GM12878 (cell line): ENCODE data around the gene TGFBR1. TPM values are rescaled to one million over a fixed set of nuclear protein-coding genes. Genes with fewer than 3 reads are reported as not detected.

ENCODE experiments used
- ATAC-seq: fragments of 200-7000 bp; cut with Tn5 transposase; 3 replicates; pipeline ENCODE4 v1.9.1; 2020; ENCODE audit warnings: mild to moderate bottlenecking, moderate library complexity
- BruUV-seq: library from RNA; stranded (reverse); fragments of 400-500 nt; replicated peaks from 2 replicates; lab custom pipeline; 2021; lab: Mats Ljungman, UMichigan
- CTCF ChIA-PET: fragments of 300-600 bp; sonication (Branson Sonifier 250); formaldehyde crosslinking; extraction: SDS; loops from one replicate; lab custom pipeline; 2021; ENCODE audit warnings: inconsistent platforms; lab: Yijun Ruan, JAX
- POLR2A ChIA-PET: fragments of 350-600 bp; formaldehyde crosslinking; extraction: SDS; loops from one replicate; lab custom pipeline; 2021; ENCODE audit warnings: inconsistent platforms; lab: Charles Lee
- RAD21 ChIA-PET: fragments of 300-600 bp; sonication (Branson Sonifier 250); formaldehyde crosslinking; loops from one replicate; lab custom pipeline; 2023; ENCODE audit warnings: antibody characterized with exemption; ENCODE audit not compliant: unreplicated experiment; lab: Charles Lee
- SMC1A ChIA-PET: fragments of 300-600 bp; sonication (Branson Sonifier 250); formaldehyde crosslinking; loops from one replicate; lab custom pipeline; 2023; ENCODE audit not compliant: unreplicated experiment, uncharacterized antibody; lab: Charles Lee
- DNase-seq: peaks from one replicate; pipeline ENCODE4 v3.0.0-alpha.2; 2011; ENCODE audit warnings: low read depth, low spot score
- FAIRE-seq: peaks from 3 replicates; lab custom pipeline; 2011; peaks lifted over from hg19 to GRCh38; lab: Jason Lieb, UNC
- H2AFZ ChIP-seq: 2 replicates; pipeline ENCODE4 v1.6.0; 2011; ENCODE audit warnings: low read depth, low read length, control low read depth; ENCODE audit not compliant: control insufficient read depth
- H3K27ac ChIP-seq: 2 replicates; pipeline ENCODE4 v1.5.1; 2011; ENCODE audit warnings: control low read depth; ENCODE audit not compliant: control insufficient read depth, insufficient read depth
- H3K27me3 ChIP-seq, 2 experiments: replicated peaks in 1 of 2; 2 replicates each; pipeline versions ENCODE4 v1.6.0 to v1.6.1; 2011; ENCODE audit warnings: low read length in 1 of 2; ENCODE audit not compliant: control insufficient read depth in 2 of 2, insufficient read depth in 2 of 2
- H3K36me3 ChIP-seq, 2 experiments: 2 replicates each; pipeline ENCODE4 v1.5.1; 2011; ENCODE audit warnings: low read length in 1 of 2; ENCODE audit not compliant: control insufficient read depth in 2 of 2, insufficient read depth in 2 of 2
- H3K4me1 ChIP-seq: 2 replicates; pipeline ENCODE4 v1.6.1; 2011; ENCODE audit warnings: mild to moderate bottlenecking, low read length, moderate library complexity, mixed read lengths; ENCODE audit not compliant: control insufficient read depth, insufficient read depth
- H3K4me2 ChIP-seq: 2 replicates; pipeline ENCODE4 v1.6.0; 2011; ENCODE audit warnings: control low read depth; ENCODE audit not compliant: control insufficient read depth, insufficient read depth
- H3K4me3 ChIP-seq: fragments of 200-600 bp; sonication (generic); 2 replicates; pipeline ENCODE4 v1.5.1; 2016
- H3K79me2 ChIP-seq: 2 replicates; pipeline ENCODE4 v1.6.0; 2011; ENCODE audit warnings: low read length; ENCODE audit not compliant: control insufficient read depth, insufficient read depth
- H3K9ac ChIP-seq: 2 replicates; pipeline ENCODE4 v1.8.0; 2011; ENCODE audit warnings: low read length, control low read depth, mixed read lengths; ENCODE audit not compliant: control insufficient read depth, insufficient read depth
- H3K9me3 ChIP-seq: replicated peaks from 3 replicates; pipeline ENCODE4 v1.5.1; 2011; ENCODE audit warnings: mild to moderate bottlenecking, low read length; ENCODE audit not compliant: control insufficient read depth, insufficient read depth
- H4K20me1 ChIP-seq: 2 replicates; pipeline ENCODE4 v1.6.0; 2011; ENCODE audit not compliant: control insufficient read depth, insufficient read depth
- CBX3 ChIP-seq: fragments of 200-600 bp; sonication (generic); IDR thresholded peaks from 2 replicates; pipeline ENCODE4 v1.6.1; 2016; ENCODE audit warnings: low read depth, borderline replicate concordance
- CREM ChIP-seq: IDR thresholded peaks from 2 replicates; pipeline ENCODE4 v1.6.1; 2014; ENCODE audit warnings: antibody characterized with exemption, low read depth
- LARP7 ChIP-seq: fragments of 450-650 bp; IDR thresholded peaks from 2 replicates; pipeline ENCODE4 v1.6.1; 2017; ENCODE audit warnings: mild to moderate bottlenecking
- MYB ChIP-seq: fragments of 150-350 bp; IDR thresholded peaks from 2 replicates; pipeline ENCODE4 v1.6.1; 2014; ENCODE audit warnings: mild to moderate bottlenecking, low read depth, low read length, borderline replicate concordance
- PAX5 ChIP-seq: IDR thresholded peaks from 2 replicates; pipeline ENCODE4 v1.6.1; 2011; ENCODE audit warnings: low read depth, low read length, borderline replicate concordance
- SIN3A ChIP-seq: IDR thresholded peaks from 2 replicates; pipeline ENCODE4 v1.6.1; 2012; ENCODE audit warnings: low read depth, low read length, improper control_type of control experiment
- SRF ChIP-seq, 2 experiments: IDR thresholded peaks; 2 replicates each; pipeline ENCODE4 v1.6.1; 2011; ENCODE audit warnings: low read depth in 2 of 2, low read length in 2 of 2, mild to moderate bottlenecking in 1 of 2, moderate library complexity in 1 of 2
- SUPT20H ChIP-seq: IDR thresholded peaks from 2 replicates; pipeline ENCODE4 v1.6.1; 2011; ENCODE audit warnings: low read depth, mild to moderate bottlenecking, low read length, moderate library complexity, borderline replicate concordance; ENCODE audit not compliant: control insufficient read depth
- WGBS: methylation state at CpG from one replicate; pipeline ENCODE4 v1.1.6; 2016; ENCODE audit warnings: low lambda C conversion rate; ENCODE audit not compliant: insufficient replicate concordance, insufficient coverage; ENCODE audit errors: missing lambda C conversion rate; 5-methylcytosine and 5-hydroxymethylcytosine counted together
- in situ Hi-C: fragments of 300-500 bp; cut with MboI; formaldehyde crosslinking; loops from 9 replicates; pipeline ENCODE4 v1.14.3; 2018; ENCODE audit warnings: mixed read lengths
- intact Hi-C: fragments of 100-400 bp; cut with micrococcal nuclease; formaldehyde crosslinking; loops from one replicate; pipeline ENCODE4 v1.14.2; 2022; ENCODE audit not compliant: unreplicated experiment
- polyA plus RNA-seq, 11 experiments: library from polyadenylated mRNA; depleted of rRNA in 4 of 11; unstranded in 6 of 11; stranded (reverse) in 5 of 11; fragments of >200 nt; fragmentation: Nextera tagmentation in 4 of 11; fragmentation: Illumina TruSeq in 1 of 11; extraction: Ambion mirVana in 4 of 11; extraction: Trizol in 1 of 11; gene quantifications; 1 replicate in 1 of 11; 2 replicates in 10 of 11; pipeline versions ENCODE4 v1.2.1 to v1.2.3, GENCODE V29; 2011 to 2016; ENCODE audit warnings: inconsistent platforms in 2 of 11, missing spikeins in 2 of 11, low read depth in 1 of 11
- total RNA-seq, 4 experiments: library from RNA; depleted of rRNA in 3 of 4; stranded (reverse); fragments of >200 nt in 3 of 4; fragmentation: Illumina TruSeq in 1 of 4; extraction: Trizol in 1 of 4; gene quantifications; 2 replicates each; pipeline versions ENCODE4 v1.2.1 to v1.2.3, GENCODE V29; 2013 to 2021
- TF ChIP-seq, protein P1 (sequence below): fragments of 150-350 bp; IDR thresholded peaks from 2 replicates; pipeline ENCODE4 v1.6.1; 2014; ENCODE audit warnings: mild to moderate bottlenecking, low read depth, low read length
- TF ChIP-seq, protein P2 (sequence below): fragments of 450-650 bp; IDR thresholded peaks from 2 replicates; pipeline ENCODE4 v1.6.1; 2017; ENCODE audit warnings: antibody characterized with exemption, mild to moderate bottlenecking, moderate library complexity
- TF ChIP-seq, protein P3 (sequence below): IDR thresholded peaks from 2 replicates; pipeline ENCODE4 v1.6.1; 2012; ENCODE audit warnings: low read depth, low read length, improper control_type of control experiment
- TF ChIP-seq, protein P4 (sequence below): fragments of 450-650 bp; IDR thresholded peaks from 2 replicates; pipeline ENCODE4 v1.6.1; 2017; ENCODE audit warnings: mild to moderate bottlenecking, moderate library complexity
- TF ChIP-seq, protein P5 (sequence below): fragments of 450-650 bp; IDR thresholded peaks from 2 replicates; pipeline ENCODE4 v1.6.1; 2017; ENCODE audit warnings: borderline replicate concordance

Gene TGFBR1
- total and polyA plus RNA-seq, 10 of the 15 experiments (the other 5 are each of a cell fraction or from before 2014, with no cell fraction given) = 2.9 to 27.2 (median 16.6) TPM

DNA sequence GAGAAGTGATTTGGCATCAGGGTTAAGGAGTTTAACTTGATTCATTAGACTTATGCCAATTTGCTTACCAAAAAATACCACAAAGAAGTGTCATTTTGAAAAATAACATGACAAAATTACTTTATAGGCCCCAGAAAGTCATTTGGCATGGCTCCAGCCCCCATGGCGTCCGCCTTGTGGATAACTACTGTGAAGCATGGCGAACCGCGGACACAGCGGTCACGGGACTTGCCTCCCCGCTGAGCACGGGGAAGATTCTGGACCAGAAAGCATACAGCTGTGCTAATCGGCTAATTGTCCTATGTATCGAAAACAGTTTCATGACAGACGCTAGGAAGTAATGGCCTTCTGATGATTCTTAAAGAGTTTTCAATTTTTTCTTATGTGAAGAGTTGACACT, 35.4 kb upstream of the TGFBR1 start:
- H3K79me2 ChIP-seq = no peaks in the 10 kb centered on the region
- H3K9ac ChIP-seq = no peak overlapping the region
- no peaks in the 10 kb centered on the region; the same call in 1 of the 2 replicates for H3K4me1 ChIP-seq
- intact Hi-C loops (no loop called here), in situ Hi-C loops (no loop called here)
- H3K36me3 ChIP-seq = no peaks in the 10 kb centered on the region
- FAIRE-seq (no peak), ATAC-seq (no peak), DNase-seq (no peak)
- BruUV-seq = no TSS peak
- ChIA-PET POLR2A (no interaction called here), SMC1A (no interaction called here), RAD21 (no interaction called here), CTCF (no interaction called here)
- H4K20me1 ChIP-seq = no peaks in the 10 kb centered on the region
- H2AFZ ChIP-seq = no peak overlapping the region; the same call in 1 of the 2 replicates
- no peaks in the 10 kb centered on the region for H3K9me3 ChIP-seq
- H3K4me3 ChIP-seq = no peak overlapping the region
- 93% methylated on average over 12 of the region's 12 CpGs for WGBS
- H3K27ac ChIP-seq = no peak overlapping the region
- H3K27me3 ChIP-seq = no peaks in the 10 kb centered on the region
- TF ChIP-seq CBX3 (no peak), LARP7 (no peak), SRF (IDR thresholded peaks at IDR 0.05; ENCODE audit: low read depth in 2 of 2, low read length in 2 of 2) (no peak), PAX5 (no peak), CREM (no peak), SIN3A (no peak), MYB (no peak), SUPT20H (no peak)
- TF ChIP-seq, protein P1, sequence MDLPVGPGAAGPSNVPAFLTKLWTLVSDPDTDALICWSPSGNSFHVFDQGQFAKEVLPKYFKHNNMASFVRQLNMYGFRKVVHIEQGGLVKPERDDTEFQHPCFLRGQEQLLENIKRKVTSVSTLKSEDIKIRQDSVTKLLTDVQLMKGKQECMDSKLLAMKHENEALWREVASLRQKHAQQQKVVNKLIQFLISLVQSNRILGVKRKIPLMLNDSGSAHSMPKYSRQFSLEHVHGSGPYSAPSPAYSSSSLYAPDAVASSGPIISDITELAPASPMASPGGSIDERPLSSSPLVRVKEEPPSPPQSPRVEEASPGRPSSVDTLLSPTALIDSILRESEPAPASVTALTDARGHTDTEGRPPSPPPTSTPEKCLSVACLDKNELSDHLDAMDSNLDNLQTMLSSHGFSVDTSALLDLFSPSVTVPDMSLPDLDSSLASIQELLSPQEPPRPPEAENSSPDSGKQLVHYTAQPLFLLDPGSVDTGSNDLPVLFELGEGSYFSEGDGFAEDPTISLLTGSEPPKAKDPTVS = no peak
- TF ChIP-seq, protein P2, sequence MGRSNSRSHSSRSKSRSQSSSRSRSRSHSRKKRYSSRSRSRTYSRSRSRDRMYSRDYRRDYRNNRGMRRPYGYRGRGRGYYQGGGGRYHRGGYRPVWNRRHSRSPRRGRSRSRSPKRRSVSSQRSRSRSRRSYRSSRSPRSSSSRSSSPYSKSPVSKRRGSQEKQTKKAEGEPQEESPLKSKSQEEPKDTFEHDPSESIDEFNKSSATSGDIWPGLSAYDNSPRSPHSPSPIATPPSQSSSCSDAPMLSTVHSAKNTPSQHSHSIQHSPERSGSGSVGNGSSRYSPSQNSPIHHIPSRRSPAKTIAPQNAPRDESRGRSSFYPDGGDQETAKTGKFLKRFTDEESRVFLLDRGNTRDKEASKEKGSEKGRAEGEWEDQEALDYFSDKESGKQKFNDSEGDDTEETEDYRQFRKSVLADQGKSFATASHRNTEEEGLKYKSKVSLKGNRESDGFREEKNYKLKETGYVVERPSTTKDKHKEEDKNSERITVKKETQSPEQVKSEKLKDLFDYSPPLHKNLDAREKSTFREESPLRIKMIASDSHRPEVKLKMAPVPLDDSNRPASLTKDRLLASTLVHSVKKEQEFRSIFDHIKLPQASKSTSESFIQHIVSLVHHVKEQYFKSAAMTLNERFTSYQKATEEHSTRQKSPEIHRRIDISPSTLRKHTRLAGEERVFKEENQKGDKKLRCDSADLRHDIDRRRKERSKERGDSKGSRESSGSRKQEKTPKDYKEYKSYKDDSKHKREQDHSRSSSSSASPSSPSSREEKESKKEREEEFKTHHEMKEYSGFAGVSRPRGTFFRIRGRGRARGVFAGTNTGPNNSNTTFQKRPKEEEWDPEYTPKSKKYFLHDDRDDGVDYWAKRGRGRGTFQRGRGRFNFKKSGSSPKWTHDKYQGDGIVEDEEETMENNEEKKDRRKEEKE = no peak
- TF ChIP-seq, protein P3, sequence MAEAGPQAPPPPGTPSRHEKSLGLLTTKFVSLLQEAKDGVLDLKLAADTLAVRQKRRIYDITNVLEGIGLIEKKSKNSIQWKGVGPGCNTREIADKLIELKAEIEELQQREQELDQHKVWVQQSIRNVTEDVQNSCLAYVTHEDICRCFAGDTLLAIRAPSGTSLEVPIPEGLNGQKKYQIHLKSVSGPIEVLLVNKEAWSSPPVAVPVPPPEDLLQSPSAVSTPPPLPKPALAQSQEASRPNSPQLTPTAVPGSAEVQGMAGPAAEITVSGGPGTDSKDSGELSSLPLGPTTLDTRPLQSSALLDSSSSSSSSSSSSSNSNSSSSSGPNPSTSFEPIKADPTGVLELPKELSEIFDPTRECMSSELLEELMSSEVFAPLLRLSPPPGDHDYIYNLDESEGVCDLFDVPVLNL = no peak
- TF ChIP-seq, protein P4, sequence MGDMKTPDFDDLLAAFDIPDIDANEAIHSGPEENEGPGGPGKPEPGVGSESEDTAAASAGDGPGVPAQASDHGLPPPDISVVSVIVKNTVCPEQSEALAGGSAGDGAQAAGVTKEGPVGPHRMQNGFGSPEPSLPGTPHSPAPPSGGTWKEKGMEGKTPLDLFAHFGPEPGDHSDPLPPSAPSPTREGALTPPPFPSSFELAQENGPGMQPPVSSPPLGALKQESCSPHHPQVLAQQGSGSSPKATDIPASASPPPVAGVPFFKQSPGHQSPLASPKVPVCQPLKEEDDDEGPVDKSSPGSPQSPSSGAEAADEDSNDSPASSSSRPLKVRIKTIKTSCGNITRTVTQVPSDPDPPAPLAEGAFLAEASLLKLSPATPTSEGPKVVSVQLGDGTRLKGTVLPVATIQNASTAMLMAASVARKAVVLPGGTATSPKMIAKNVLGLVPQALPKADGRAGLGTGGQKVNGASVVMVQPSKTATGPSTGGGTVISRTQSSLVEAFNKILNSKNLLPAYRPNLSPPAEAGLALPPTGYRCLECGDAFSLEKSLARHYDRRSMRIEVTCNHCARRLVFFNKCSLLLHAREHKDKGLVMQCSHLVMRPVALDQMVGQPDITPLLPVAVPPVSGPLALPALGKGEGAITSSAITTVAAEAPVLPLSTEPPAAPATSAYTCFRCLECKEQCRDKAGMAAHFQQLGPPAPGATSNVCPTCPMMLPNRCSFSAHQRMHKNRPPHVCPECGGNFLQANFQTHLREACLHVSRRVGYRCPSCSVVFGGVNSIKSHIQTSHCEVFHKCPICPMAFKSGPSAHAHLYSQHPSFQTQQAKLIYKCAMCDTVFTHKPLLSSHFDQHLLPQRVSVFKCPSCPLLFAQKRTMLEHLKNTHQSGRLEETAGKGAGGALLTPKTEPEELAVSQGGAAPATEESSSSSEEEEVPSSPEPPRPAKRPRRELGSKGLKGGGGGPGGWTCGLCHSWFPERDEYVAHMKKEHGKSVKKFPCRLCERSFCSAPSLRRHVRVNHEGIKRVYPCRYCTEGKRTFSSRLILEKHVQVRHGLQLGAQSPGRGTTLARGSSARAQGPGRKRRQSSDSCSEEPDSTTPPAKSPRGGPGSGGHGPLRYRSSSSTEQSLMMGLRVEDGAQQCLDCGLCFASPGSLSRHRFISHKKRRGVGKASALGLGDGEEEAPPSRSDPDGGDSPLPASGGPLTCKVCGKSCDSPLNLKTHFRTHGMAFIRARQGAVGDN = no peak
- TF ChIP-seq, protein P5, sequence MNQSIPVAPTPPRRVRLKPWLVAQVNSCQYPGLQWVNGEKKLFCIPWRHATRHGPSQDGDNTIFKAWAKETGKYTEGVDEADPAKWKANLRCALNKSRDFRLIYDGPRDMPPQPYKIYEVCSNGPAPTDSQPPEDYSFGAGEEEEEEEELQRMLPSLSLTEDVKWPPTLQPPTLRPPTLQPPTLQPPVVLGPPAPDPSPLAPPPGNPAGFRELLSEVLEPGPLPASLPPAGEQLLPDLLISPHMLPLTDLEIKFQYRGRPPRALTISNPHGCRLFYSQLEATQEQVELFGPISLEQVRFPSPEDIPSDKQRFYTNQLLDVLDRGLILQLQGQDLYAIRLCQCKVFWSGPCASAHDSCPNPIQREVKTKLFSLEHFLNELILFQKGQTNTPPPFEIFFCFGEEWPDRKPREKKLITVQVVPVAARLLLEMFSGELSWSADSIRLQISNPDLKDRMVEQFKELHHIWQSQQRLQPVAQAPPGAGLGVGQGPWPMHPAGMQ = no peak
- no peak overlapping the region for H3K4me2 ChIP-seq
